HG03432 (cell line): ENCODE data around the gene PRKACG.
"Not testable (repeated sequence)": the region's sequence is repeated elsewhere in the genome, so short reads cannot be mapped to it uniquely, and the experiment has no call there.

Experiments
- ATAC-seq: cut with Tn5 transposase; IDR thresholded peaks from one replicate; pipeline ENCODE4 v1.9.1; 2021; ENCODE audit warnings: mild to moderate bottlenecking, moderate library complexity; ENCODE audit not compliant: unreplicated experiment

Gene PRKACG

GRCh38 chr9:69014013-69014412 is at the start of gene PRKACG:
Gene PRKACG (minus strand): TSS chr9:69014113. CDS start chr9:69014092, 21 bp downstream.
- no peak for ATAC-seq

GRCh38 chr9:69062195-69062594 is 48.3 kb upstream of the PRKACG start:
- ATAC-seq, result no peak

GRCh38 chr9:69060766-69061165 is 46.9 kb upstream of the PRKACG start:
- ATAC-seq, result no peak

- no peak for ATAC-seq
Measured at GRCh38 chr9:69058101-69058500, 44.2 kb upstream of the PRKACG start.

GRCh38 chr9:69056191-69056815 is 42.4 kb upstream of the PRKACG start:
- no peak for ATAC-seq

- ATAC-seq, result no peak
Measured at GRCh38 chr9:69054989-69055388, 41.1 kb upstream of the PRKACG start.

- not testable (repeated sequence) for ATAC-seq
Measured at GRCh38 chr9:69050936-69051335, 37.0 kb upstream of the PRKACG start.

- ATAC-seq, result no peak
Measured at GRCh38 chr9:69049094-69049493, 35.2 kb upstream of the PRKACG start.

GRCh38 chr9:69047371-69047770 is 33.5 kb upstream of the PRKACG start:
- ATAC-seq, result no peak

GRCh38 chr9:69046723-69047122 is 32.8 kb upstream of the PRKACG start:
- ATAC-seq, result no peak

GRCh38 chr9:69045821-69046220 is 31.9 kb upstream of the PRKACG start:
- no peak for ATAC-seq

GRCh38 chr9:69044240-69045219 is 30.6 kb upstream of the PRKACG start:
- ATAC-seq, result no peak

- ATAC-seq, result no peak
Measured at GRCh38 chr9:69040646-69041045, 26.7 kb upstream of the PRKACG start.

- no peak for ATAC-seq
Measured at GRCh38 chr9:69036799-69037198, 22.9 kb upstream of the PRKACG start.

GRCh38 chr9:69036309-69036708 is 22.4 kb upstream of the PRKACG start:
- peak; percentile 29 for ATAC-seq

GRCh38 chr9:69035438-69036308 is 21.8 kb upstream of the PRKACG start, which contains the start of gene FXN:
Gene FXN (plus strand): TSS chr9:69035752. CDS start chr9:69035783, 31 bp downstream.
- ATAC-seq, result peak; percentile 96

- no peak for ATAC-seq
Measured at GRCh38 chr9:69034071-69034470, 20.2 kb upstream of the PRKACG start.

- ATAC-seq, result no peak
Measured at GRCh38 chr9:69030851-69031645, 17.1 kb upstream of the PRKACG start.

GRCh38 chr9:69029535-69029934 is 15.6 kb upstream of the PRKACG start:
- ATAC-seq, result no peak

GRCh38 chr9:69028754-69029153 is 14.8 kb upstream of the PRKACG start:
- no peak for ATAC-seq
